ENCODE results near the gene ZBTB17. TPM values are rescaled to one million over a fixed set of nuclear protein-coding genes. Genes with fewer than 3 reads are reported as not detected.

Gene ZBTB17
- total RNA-seq, 1 donor from 2014 or later = 38.5 TPM

- H3K4me3 ChIP-seq = no peak overlapping the region
- H3K27me3 ChIP-seq = no peaks in the 10 kb centered on the region
- H3K27ac ChIP-seq = no peak overlapping the region
- no peaks in the 10 kb centered on the region for H3K36me3 ChIP-seq
- TF ChIP-seq, protein P1, sequence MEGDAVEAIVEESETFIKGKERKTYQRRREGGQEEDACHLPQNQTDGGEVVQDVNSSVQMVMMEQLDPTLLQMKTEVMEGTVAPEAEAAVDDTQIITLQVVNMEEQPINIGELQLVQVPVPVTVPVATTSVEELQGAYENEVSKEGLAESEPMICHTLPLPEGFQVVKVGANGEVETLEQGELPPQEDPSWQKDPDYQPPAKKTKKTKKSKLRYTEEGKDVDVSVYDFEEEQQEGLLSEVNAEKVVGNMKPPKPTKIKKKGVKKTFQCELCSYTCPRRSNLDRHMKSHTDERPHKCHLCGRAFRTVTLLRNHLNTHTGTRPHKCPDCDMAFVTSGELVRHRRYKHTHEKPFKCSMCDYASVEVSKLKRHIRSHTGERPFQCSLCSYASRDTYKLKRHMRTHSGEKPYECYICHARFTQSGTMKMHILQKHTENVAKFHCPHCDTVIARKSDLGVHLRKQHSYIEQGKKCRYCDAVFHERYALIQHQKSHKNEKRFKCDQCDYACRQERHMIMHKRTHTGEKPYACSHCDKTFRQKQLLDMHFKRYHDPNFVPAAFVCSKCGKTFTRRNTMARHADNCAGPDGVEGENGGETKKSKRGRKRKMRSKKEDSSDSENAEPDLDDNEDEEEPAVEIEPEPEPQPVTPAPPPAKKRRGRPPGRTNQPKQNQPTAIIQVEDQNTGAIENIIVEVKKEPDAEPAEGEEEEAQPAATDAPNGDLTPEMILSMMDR (IDR thresholded peaks at IDR 0.05) = no peak
- no peak for TF ChIP-seq POLR2A (IDR thresholded peaks at IDR 0.05)
- no peak for TF ChIP-seq POLR2AphosphoS5 (IDR thresholded peaks at IDR 0.05; ENCODE audit: insufficient read depth in 1 of 2, low read depth in 1 of 2)
- no peak for DNase-seq (ENCODE audit: extremely low spot score in 2 of 2)
- intact Hi-C loops (cut with DNase I) = no loop called here
- no peaks in the 10 kb centered on the region for H3K9me3 ChIP-seq
- H3K4me1 ChIP-seq = peaks cover 67% of the 10 kb centered on the region
Measured at GRCh38 chr1:15962176-15962575, 13.7 kb downstream of the ZBTB17 start.

DNA sequence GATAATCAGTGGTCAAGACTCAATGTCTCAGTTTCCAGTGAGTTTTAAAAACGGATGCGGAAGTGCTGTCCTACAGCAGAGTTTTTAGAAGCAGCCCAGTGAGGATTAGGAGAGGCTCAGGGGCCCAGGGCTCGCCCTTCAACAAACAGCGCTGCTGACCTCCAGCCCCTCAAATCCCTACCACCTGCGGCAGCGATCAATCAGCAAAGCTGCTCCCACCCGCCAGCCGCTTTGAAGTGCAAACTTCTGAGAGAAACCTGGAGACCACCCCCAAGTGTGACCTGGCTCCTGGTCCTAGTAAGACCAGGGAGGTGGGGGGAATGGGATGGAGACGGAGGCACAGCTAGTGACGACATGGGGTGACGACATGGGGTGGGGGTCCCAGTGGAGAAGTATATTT lies 14.4 kb downstream of the ZBTB17 start:
- H3K9me3 ChIP-seq = no peaks in the 10 kb centered on the region
- no peak overlapping the region for H3K27ac ChIP-seq
- TF ChIP-seq, protein P1 (IDR thresholded peaks at IDR 0.05) = no peak
- TF ChIP-seq POLR2AphosphoS5 (IDR thresholded peaks at IDR 0.05; ENCODE audit: insufficient read depth in 1 of 2, low read depth in 1 of 2) = no peak
- TF ChIP-seq POLR2A (IDR thresholded peaks at IDR 0.05) = no peak
- no peak overlapping the region for H3K4me3 ChIP-seq
- intact Hi-C loops (cut with DNase I) = no loop called here
- no peaks in the 10 kb centered on the region for H3K36me3 ChIP-seq
- H3K4me1 ChIP-seq = peaks cover 63% of the 10 kb centered on the region
- no peak for DNase-seq (ENCODE audit: extremely low spot score in 2 of 2)
- H3K27me3 ChIP-seq = no peaks in the 10 kb centered on the region

- Histone ChIP-seq H3K27me3 (no peaks in the 10 kb centered on the region), H3K4me3 (no peak overlapping the region), H3K4me1 (peaks cover 59% of the 10 kb centered on the region), H3K36me3 (no peaks in the 10 kb centered on the region), H3K9me3 (no peaks in the 10 kb centered on the region), H3K27ac (no peak overlapping the region)
- intact Hi-C loops (cut with DNase I) = no loop called here
- TF ChIP-seq POLR2A (IDR thresholded peaks at IDR 0.05) = no peak
- no peak for TF ChIP-seq POLR2AphosphoS5 (IDR thresholded peaks at IDR 0.05; ENCODE audit: insufficient read depth in 1 of 2, low read depth in 1 of 2)
- TF ChIP-seq, protein P1 (IDR thresholded peaks at IDR 0.05) = no peak
- no peak for DNase-seq (ENCODE audit: extremely low spot score in 2 of 2)
Measured at GRCh38 chr1:15960808-15961207, 15.1 kb downstream of the ZBTB17 start.

DNA sequence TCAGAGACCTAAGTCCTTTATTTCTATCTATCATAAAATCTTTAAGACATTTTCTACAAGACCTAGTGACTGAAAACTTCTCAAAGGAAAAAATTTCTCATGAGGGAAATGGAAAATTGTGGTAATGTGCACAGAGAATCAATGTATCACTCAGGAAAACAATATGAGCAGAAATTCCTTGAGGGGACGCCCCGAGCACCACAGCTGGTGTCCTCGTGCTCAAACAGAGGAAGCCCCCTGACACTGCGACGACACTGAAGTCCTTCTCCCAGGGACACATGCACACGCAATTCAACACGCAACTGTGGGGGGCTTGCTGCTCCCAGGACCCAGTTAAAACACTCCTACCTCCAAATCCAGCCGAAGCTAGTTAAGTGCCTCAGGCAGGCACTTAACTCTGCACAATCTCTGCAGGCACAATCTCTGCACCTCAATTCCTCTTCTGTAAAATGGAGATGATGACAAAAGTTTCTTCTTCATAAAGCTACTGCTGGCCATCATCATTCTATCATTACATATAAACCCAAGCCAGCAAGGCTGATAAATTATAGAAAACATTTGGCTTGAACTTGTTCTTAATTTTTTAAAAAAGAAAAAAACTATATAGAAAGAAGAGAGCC lies 16.0 kb downstream of the ZBTB17 start:
- H3K4me1 ChIP-seq = peaks cover 54% of the 10 kb centered on the region
- intact Hi-C loops (cut with DNase I) = no loop called here
- no peaks in the 10 kb centered on the region for H3K27me3 ChIP-seq
- DNase-seq (ENCODE audit: extremely low spot score in 2 of 2) = no peak
- H3K9me3 ChIP-seq = no peaks in the 10 kb centered on the region
- no peak for TF ChIP-seq POLR2AphosphoS5 (IDR thresholded peaks at IDR 0.05; ENCODE audit: insufficient read depth in 1 of 2, low read depth in 1 of 2)
- no peak for TF ChIP-seq POLR2A (IDR thresholded peaks at IDR 0.05)
- TF ChIP-seq, protein P1 (IDR thresholded peaks at IDR 0.05) = no peak
- no peak overlapping the region for H3K4me3 ChIP-seq
- no peak overlapping the region for H3K27ac ChIP-seq
- H3K36me3 ChIP-seq = no peaks in the 10 kb centered on the region

DNA sequence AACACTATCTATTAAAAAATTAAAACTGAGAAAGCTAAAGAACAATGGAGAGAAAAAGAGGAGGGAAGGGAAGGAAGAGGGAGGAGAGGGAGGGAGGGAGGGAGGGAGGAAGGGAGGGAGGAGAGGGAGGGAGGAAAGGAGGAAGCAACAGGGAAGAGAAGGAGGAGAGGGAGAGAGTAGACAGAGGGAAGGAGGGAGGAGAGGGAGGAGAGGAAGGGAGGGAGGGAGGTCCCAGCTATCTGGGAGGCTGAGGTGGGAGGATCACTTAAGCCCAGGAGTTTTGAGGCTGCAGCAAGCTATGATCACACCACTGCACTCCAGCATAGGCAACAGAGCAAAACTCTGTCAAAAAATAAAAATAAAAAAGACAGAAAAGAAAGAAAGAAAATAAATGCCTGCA lies 16.5 kb downstream of the ZBTB17 start:
- no peaks in the 10 kb centered on the region for H3K36me3 ChIP-seq
- H3K27ac ChIP-seq = no peak overlapping the region
- H3K9me3 ChIP-seq = no peaks in the 10 kb centered on the region
- H3K4me3 ChIP-seq = no peak overlapping the region
- TF ChIP-seq POLR2A (IDR thresholded peaks at IDR 0.05) (no peak), POLR2AphosphoS5 (IDR thresholded peaks at IDR 0.05; ENCODE audit: insufficient read depth in 1 of 2, low read depth in 1 of 2) (no peak)
- TF ChIP-seq, protein P1 (IDR thresholded peaks at IDR 0.05) = no peak
- no peak for DNase-seq (ENCODE audit: extremely low spot score in 2 of 2)
- H3K4me1 ChIP-seq = peaks cover 54% of the 10 kb centered on the region
- intact Hi-C loops (cut with DNase I) = no loop called here
- no peaks in the 10 kb centered on the region for H3K27me3 ChIP-seq
